Esophagus muscularis mucosa (tissue), 4 donors: ENCODE results near the gene ADAMTS19.

Experiments used
- CTCF ChIP-seq, 3 experiments: fragments of 200-600 bp in 2 of 3; fragments of 450-650 bp in 1 of 3; sonication (generic) in 2 of 3; IDR thresholded peaks; one replicate each; pipeline ENCODE4 v1.5.1; 2017 to 2019; ENCODE audit warnings: antibody characterized with exemption in 3 of 3, mild to moderate bottlenecking in 2 of 3, moderate library complexity in 1 of 3
- EP300 ChIP-seq: sonication (generic); formaldehyde crosslinking; IDR thresholded peaks from one replicate; pipeline ENCODE4 v1.6.1; 2017; ENCODE audit warnings: antibody characterized with exemption
- POLR2A ChIP-seq: fragments of 450-650 bp; IDR thresholded peaks from one replicate; pipeline ENCODE4 v1.6.1; 2017; ENCODE audit warnings: antibody characterized with exemption, moderate library complexity, mild to moderate bottlenecking, low read depth
- POLR2AphosphoS5 ChIP-seq, 2 donors: sonication (generic); formaldehyde crosslinking; IDR thresholded peaks; one replicate each; pipeline ENCODE4 v1.6.1; 2017; ENCODE audit warnings: antibody characterized with exemption in 2 of 2

- TF ChIP-seq CTCF (IDR thresholded peaks at IDR 0.05) (no peak), EP300 (no peak), POLR2AphosphoS5 (IDR thresholded peaks at IDR 0.05) (no peak), POLR2A (no peak)
Measured at GRCh38 chr5:129508606-129509005, 48.5 kb downstream of the ADAMTS19 start.
